ENCODE measurements around the gene NDEL1. TPM values are rescaled to one million over a fixed set of nuclear protein-coding genes. Genes with fewer than 3 reads are reported as not detected.
A peak's percentile ranks its signal among the peaks of the same experiment; 100 is the strongest.

Gene NDEL1
- total and polyA plus RNA-seq, 9 of the 15 experiments (the other 6 are each of a cell fraction or from before 2014, with no cell fraction given): 0.86 to 30.5 (median 22.7) TPM

DNA sequence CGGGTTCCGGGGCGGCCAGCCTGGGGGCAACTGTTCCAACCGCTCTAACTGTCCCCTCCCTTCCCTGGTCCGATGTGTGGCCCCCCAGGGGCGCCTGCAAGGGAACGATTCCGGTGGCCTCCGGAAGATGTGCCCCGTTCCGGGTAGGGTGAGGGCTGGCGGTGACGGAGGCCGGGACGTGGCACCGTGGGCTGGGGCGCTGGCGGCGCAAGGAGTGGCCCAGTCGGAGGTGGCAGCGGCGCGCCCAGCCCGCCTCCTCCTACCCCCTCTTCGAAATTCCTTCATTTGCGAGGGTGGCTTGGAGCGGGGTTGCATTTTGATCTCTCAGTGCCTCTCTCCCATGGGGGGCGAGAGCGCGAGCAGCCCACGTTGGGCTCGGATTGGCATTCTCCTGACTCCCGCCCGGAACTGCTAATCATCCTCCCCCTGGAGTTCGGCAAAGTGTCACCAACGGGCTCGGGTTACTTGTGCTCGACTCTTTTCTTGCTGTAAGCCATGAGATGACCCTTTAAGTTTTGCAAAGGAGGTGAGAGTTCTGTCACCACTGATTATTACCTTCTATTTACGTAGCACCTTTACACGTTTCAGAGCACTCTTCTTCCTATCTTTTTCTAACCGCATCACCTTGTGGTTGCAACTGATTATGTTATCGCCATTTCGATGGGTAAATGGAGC is 622 bp downstream of the NDEL1 start (continued):
- TF ChIP-seq, protein P1, sequence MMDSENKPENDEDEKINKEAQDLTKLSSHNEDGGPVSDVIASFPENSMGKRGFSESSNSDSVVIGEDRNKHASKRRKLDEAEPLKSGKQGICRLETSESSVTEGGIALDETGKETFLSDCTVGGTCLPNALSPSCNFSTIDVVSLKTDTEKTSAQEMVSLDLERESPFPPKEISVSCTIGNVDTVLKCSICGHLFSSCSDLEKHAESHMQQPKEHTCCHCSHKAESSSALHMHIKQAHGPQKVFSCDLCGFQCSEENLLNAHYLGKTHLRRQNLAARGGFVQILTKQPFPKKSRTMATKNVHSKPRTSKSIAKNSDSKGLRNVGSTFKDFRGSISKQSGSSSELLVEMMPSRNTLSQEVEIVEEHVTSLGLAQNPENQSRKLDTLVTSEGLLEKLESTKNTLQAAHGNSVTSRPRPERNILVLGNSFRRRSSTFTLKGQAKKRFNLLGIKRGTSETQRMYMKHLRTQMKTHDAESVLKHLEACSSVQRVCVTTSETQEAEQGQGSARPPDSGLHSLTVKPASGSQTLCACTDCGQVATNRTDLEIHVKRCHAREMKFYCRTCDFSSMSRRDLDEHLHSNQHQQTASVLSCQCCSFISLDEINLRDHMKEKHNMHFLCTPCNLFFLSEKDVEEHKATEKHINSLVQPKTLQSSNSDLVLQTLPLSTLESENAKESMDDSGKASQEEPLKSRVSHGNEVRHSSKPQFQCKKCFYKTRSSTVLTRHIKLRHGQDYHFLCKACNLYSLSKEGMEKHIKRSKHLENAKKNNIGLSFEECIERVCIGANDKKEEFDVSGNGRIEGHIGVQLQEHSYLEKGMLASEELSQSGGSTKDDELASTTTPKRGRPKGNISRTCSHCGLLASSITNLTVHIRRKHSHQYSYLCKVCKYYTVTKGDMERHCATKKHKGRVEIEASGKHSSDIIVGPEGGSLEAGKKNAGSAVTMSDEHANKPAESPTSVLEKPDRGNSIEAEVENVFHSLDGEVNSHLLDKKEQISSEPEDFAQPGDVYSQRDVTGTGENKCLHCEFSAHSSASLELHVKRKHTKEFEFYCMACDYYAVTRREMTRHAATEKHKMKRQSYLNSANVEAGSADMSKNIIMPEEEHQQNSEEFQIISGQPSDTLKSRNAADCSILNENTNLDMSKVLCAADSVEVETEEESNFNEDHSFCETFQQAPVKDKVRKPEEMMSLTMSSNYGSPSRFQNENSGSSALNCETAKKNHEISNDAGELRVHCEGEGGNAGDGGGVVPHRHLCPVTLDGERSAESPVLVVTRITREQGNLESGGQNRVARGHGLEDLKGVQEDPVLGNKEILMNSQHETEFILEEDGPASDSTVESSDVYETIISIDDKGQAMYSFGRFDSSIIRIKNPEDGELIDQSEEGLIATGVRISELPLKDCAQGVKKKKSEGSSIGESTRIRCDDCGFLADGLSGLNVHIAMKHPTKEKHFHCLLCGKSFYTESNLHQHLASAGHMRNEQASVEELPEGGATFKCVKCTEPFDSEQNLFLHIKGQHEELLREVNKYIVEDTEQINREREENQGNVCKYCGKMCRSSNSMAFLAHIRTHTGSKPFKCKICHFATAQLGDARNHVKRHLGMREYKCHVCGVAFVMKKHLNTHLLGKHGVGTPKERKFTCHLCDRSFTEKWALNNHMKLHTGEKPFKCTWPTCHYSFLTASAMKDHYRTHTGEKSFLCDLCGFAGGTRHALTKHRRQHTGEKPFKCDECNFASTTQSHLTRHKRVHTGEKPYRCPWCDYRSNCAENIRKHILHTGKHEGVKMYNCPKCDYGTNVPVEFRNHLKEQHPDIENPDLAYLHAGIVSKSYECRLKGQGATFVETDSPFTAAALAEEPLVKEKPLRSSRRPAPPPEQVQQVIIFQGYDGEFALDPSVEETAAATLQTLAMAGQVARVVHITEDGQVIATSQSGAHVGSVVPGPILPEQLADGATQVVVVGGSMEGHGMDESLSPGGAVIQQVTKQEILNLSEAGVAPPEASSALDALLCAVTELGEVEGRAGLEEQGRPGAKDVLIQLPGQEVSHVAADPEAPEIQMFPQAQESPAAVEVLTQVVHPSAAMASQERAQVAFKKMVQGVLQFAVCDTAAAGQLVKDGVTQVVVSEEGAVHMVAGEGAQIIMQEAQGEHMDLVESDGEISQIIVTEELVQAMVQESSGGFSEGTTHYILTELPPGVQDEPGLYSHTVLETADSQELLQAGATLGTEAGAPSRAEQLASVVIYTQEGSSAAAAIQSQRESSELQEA (IDR thresholded peaks at IDR 0.05; ENCODE audit: low read depth): no peak
- TF ChIP-seq ZNF696 (CRISPR knock-in tag; conservative IDR thresholded peaks at IDR 0.05) (no peak), STAT6 (CRISPR knock-in tag; IDR thresholded peaks at IDR 0.05) (no peak), SPI1 (IDR thresholded peaks at IDR 0.05; ENCODE audit: borderline replicate concordance, low read depth, low read length) (no peak), KLF16 (IDR thresholded peaks at IDR 0.05) (peak; percentile 46; the same call in 1 of the 2 replicates), ZFX (CRISPR knock-in tag; IDR thresholded peaks at IDR 0.05) (peak; percentile 86), FUS (optimal IDR thresholded peaks at IDR 0.05; ENCODE audit: low read depth, low read length) (no peak), TSC22D4 (tag; IDR thresholded peaks at IDR 0.05) (no peak), MED1 (CRISPR knock-in tag; IDR thresholded peaks at IDR 0.05; ENCODE audit: borderline replicate concordance) (no peak), HDAC1 (IDR thresholded peaks at IDR 0.05) (0 out of 4 replicates have a peak, but pooled peaks of 1 of the 2 experiments have one; percentile 39), TBP (optimal IDR thresholded peaks at IDR 0.05; ENCODE audit: low read depth, low read length) (peak; percentile 46), ZNF212 (CRISPR knock-in tag; IDR thresholded peaks at IDR 0.05) (no peak), E4F1 (CRISPR knock-in tag; IDR thresholded peaks at IDR 0.05; ENCODE audit: borderline replicate concordance) (no peak), ERF (CRISPR knock-in tag; IDR thresholded peaks at IDR 0.05) (no peak), CBX8 (IDR thresholded peaks at IDR 0.05; ENCODE audit: borderline replicate concordance, extremely low read depth, low read depth, low read length, poor library complexity, severe bottlenecking) (no peak)

All from K562 (cell line).